SK-N-MC (cell line): ENCODE data around the gene METTL15.
"Not testable (repeated sequence)": the region's sequence is repeated elsewhere in the genome, so short reads cannot be mapped to it uniquely, and the experiment has no call there.

Experiments
- DNase-seq: peaks from one replicate; pipeline ENCODE4 v3.0.0-alpha.2; 2011; ENCODE audit warnings: low read depth, low spot score
- H3K27ac ChIP-seq: fragments of 200-600 bp; sonication (generic); 2 replicates; pipeline ENCODE4 v1.5.1; 2016; ENCODE audit warnings: mixed run types
- H3K36me3 ChIP-seq: fragments of 200-600 bp; sonication (generic); 2 replicates; pipeline ENCODE4 v1.6.1; 2017; ENCODE audit warnings: antibody characterized with exemption, low read length, mixed read lengths; ENCODE audit not compliant: insufficient read depth
- H3K4me3 ChIP-seq: fragments of 200-600 bp; sonication (generic); 2 replicates; pipeline ENCODE4 v1.5.1; 2016
- H3K9ac ChIP-seq: fragments of 200-600 bp; sonication (generic); 2 replicates; pipeline ENCODE4 v1.8.0; 2017; ENCODE audit warnings: mixed run types, mixed read lengths; ENCODE audit not compliant: insufficient read length
- H3K9me3 ChIP-seq: fragments of 200-600 bp; sonication (generic); 2 replicates; pipeline ENCODE4 v1.6.1; 2017; ENCODE audit warnings: low read depth, mild to moderate bottlenecking, antibody characterized with exemption, low read length, moderate library complexity, mixed read lengths
- EZH2 ChIP-seq: fragments of 200-600 bp; sonication (generic); IDR thresholded peaks from one replicate; pipeline ENCODE4 v1.6.1; 2017; ENCODE audit warnings: antibody characterized with exemption
- FOXP2 ChIP-seq: optimal IDR thresholded peaks from 2 replicates; pipeline ENCODE3; 2011; ENCODE audit warnings: mild to moderate bottlenecking, moderate library complexity; ENCODE audit not compliant: insufficient read depth; ENCODE audit errors: extremely low read length, control extremely low read depth
- POLR2AphosphoS5 ChIP-seq: IDR thresholded peaks from 2 replicates; pipeline ENCODE4 v1.6.1; 2012; ENCODE audit warnings: mild to moderate bottlenecking, low read depth, low read length, borderline replicate concordance

METTL15 gene

GRCh38 chr11:28303477-28304191 lies 195.4 kb downstream of the METTL15 start:
- no peak for TF ChIP-seq FOXP2
- no peaks in the 10 kb centered on the region for H3K9me3 ChIP-seq
- H3K4me3 ChIP-seq = no peak overlapping the region
- no peak for DNase-seq
- H3K27ac ChIP-seq = no peak overlapping the region
- H3K9ac ChIP-seq = no peak overlapping the region
- 0 out of 2 replicates have a peak, but pooled peaks cover 3% of the 10 kb centered on the region for H3K36me3 ChIP-seq

GRCh38 chr11:28315440-28315839 lies 207.3 kb downstream of the METTL15 start:
- Histone ChIP-seq H3K27ac (no peak overlapping the region), H3K9me3 (no peaks in the 10 kb centered on the region), H3K4me3 (no peak overlapping the region), H3K9ac (no peak overlapping the region), H3K36me3 (no peaks in the 10 kb centered on the region; the same call in 1 of the 2 replicates)
- no peak for DNase-seq
- TF ChIP-seq POLR2AphosphoS5 (no peak), EZH2 (no peak), FOXP2 (no peak)

DNA sequence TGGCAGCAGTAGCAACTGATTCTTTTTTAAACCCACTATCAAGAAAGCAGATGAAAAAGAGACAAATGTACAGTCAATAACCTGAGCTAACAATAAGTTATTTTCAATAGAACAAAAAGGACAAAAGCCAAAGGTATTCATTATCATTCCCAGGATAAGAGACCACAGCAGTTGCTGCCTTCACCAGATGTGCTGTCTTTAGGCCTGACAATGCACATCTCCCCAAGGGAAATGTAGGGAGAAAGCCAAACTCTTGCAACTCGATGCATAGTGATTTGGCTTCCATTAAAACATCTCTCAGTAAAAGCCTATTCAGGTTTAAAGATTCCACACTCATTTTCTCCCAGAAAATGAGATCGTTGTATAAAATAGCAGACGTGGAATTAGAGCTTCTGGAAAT lies 210.7 kb downstream of the METTL15 start:
- H3K9ac ChIP-seq = no peak overlapping the region
- no peak for DNase-seq
- no peak for TF ChIP-seq POLR2AphosphoS5
- no peak for TF ChIP-seq FOXP2
- no peak for TF ChIP-seq EZH2

DNA sequence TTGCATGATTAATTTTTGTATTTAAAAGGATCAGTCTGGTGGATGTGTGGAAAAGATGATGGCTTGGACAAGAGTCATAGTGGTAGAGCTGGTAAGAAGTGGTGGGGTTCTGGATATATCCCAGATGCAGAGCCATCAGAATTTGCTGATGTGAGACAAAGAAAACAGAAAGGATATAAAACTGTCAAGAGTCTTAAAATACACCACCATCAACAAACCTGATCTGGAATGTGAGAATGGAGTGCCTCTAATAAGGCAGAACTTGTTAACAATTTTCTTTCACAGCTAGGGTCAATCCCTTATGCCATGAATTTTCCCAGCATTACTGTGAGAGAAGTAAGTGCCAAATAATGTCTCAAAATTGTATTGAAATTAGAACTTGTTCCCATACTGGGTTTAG lies 215.4 kb downstream of the METTL15 start:
- no peak overlapping the region for H3K4me3 ChIP-seq
- H3K9ac ChIP-seq = no peak overlapping the region
- no peaks in the 10 kb centered on the region for H3K9me3 ChIP-seq
- no peak for DNase-seq
- H3K36me3 ChIP-seq = no peaks in the 10 kb centered on the region
- TF ChIP-seq FOXP2 (no peak), POLR2AphosphoS5 (no peak), EZH2 (no peak)
- no peak overlapping the region for H3K27ac ChIP-seq

More for the DNA sequence above, 210.7 kb downstream of the METTL15 start:
- Histone ChIP-seq H3K36me3 (no peaks in the 10 kb centered on the region; the same call in 1 of the 2 replicates), H3K4me3 (no peak overlapping the region), H3K27ac (no peak overlapping the region), H3K9me3 (no peaks in the 10 kb centered on the region)

DNA sequence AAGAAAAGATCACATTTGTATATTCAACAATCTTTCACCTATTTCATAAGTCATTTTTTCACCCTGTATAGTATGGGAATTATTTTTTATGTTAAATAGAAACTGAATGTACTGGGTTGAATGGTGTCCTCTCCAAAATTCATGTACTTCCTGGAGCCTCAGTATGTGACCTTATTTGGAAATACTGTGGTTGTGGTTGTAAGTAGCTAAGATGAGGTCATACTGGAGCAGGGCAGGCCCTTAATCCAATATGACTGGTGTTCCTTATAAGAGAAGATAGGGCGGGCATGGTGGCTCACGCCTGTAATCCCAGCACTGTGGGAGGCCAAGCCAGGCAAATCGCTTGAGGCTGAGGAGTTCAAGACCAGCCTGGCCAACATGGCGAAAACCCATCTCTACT lies 224.2 kb downstream of the METTL15 start:
- not testable (repeated sequence) for H3K36me3 ChIP-seq, H3K9ac ChIP-seq, H3K4me3 ChIP-seq, H3K27ac ChIP-seq, H3K9me3 ChIP-seq, DNase-seq

- no peak for TF ChIP-seq EZH2
- no peak for TF ChIP-seq FOXP2
- TF ChIP-seq POLR2AphosphoS5 = no peak
- no peak for DNase-seq
- no peak overlapping the region for H3K4me3 ChIP-seq
- no peaks in the 10 kb centered on the region for H3K36me3 ChIP-seq
- H3K9me3 ChIP-seq = peaks cover 10% of the 10 kb centered on the region; the same call in 1 of the 2 replicates
- no peak overlapping the region for H3K9ac ChIP-seq
- no peak overlapping the region for H3K27ac ChIP-seq
Measured at GRCh38 chr11:28337701-28338100, 229.5 kb downstream of the METTL15 start.

DNA sequence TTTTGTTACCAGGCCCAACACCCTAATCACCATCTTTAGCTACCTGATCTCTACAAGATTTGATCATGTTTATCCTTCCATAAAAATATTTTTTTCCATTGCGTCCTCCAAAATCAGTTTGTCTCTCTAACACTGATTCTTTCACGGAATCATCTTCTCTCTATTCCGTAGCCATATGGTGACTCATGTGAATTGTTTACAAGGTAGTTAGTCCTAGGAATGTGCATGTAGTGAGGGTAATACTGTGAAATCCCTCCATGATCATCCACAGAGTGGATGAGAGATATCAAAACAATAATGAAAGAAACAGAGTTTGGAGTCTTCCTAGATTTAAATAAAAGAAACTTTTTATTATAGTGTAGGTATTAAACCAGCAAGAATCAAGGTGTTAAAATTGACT lies 230.2 kb downstream of the METTL15 start:
- Histone ChIP-seq H3K36me3 (no peaks in the 10 kb centered on the region), H3K9ac (no peak overlapping the region), H3K4me3 (no peak overlapping the region), H3K9me3 (peaks cover 10% of the 10 kb centered on the region; the same call in 1 of the 2 replicates), H3K27ac (no peak overlapping the region)
- no peak for DNase-seq
- no peak for TF ChIP-seq FOXP2
- TF ChIP-seq POLR2AphosphoS5 = no peak
- TF ChIP-seq EZH2 = no peak

GRCh38 chr11:28339488-28339887 lies 231.3 kb downstream of the METTL15 start:
- DNase-seq = no peak
- TF ChIP-seq POLR2AphosphoS5 (no peak), FOXP2 (no peak), EZH2 (no peak)
- Histone ChIP-seq H3K27ac (no peak overlapping the region), H3K9ac (no peak overlapping the region), H3K4me3 (no peak overlapping the region), H3K36me3 (no peaks in the 10 kb centered on the region), H3K9me3 (peaks cover 10% of the 10 kb centered on the region; the same call in 1 of the 2 replicates)

- H3K4me3 ChIP-seq = no peak overlapping the region
- H3K9ac ChIP-seq = no peak overlapping the region
- TF ChIP-seq POLR2AphosphoS5 = no peak
- TF ChIP-seq EZH2 = no peak
- TF ChIP-seq FOXP2 = no peak
Measured at GRCh38 chr11:28342716-28343115, 234.5 kb downstream of the METTL15 start.

More at GRCh38 chr11:28342716-28343115, 234.5 kb downstream of the METTL15 start:
- Histone ChIP-seq H3K36me3 (no peaks in the 10 kb centered on the region), H3K9me3 (peaks cover 10% of the 10 kb centered on the region; the same call in 1 of the 2 replicates), H3K27ac (peak overlapping the region; percentile 57; the same call in 1 of the 2 replicates)
- no peak for DNase-seq
